Limb (tissue), 2 donors: ENCODE data around the gene HOXA7.
A peak's percentile ranks its signal among the peaks of the same experiment; 100 is the strongest.

Experiments
- DNase-seq, 2 donors: peaks; one replicate each; pipeline ENCODE4 v3.0.0-alpha.2; 2016; ENCODE audit errors: extremely low spot score in 2 of 2

The HOXA7 gene

GRCh38 chr7:27171637-27172314 is 15.3 kb upstream of the HOXA7 start:
- no peak for DNase-seq

DNA sequence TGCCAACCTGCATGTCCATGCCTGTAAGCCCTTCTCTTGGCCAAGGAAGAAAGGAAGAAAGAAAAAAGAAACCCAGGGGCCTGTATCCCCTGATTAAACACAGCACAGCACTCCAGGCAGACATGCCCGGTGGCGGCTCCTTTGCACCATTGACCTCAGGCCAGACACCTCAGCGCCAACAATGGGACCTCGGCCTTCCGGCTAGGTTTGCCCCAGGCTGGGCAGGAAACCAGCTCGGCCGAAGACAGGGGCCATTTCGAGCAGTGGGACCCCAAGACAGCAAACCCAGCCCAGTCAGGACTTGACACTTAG is 14.8 kb upstream of the HOXA7 start:
- DNase-seq = no peak

GRCh38 chr7:27170426-27171324 is 14.2 kb upstream of the HOXA7 start:
- no peak for DNase-seq

- DNase-seq = no peak
These were observed 13.4 kb upstream of the HOXA7 start for GRCh38 chr7:27169658-27170425.

DNA sequence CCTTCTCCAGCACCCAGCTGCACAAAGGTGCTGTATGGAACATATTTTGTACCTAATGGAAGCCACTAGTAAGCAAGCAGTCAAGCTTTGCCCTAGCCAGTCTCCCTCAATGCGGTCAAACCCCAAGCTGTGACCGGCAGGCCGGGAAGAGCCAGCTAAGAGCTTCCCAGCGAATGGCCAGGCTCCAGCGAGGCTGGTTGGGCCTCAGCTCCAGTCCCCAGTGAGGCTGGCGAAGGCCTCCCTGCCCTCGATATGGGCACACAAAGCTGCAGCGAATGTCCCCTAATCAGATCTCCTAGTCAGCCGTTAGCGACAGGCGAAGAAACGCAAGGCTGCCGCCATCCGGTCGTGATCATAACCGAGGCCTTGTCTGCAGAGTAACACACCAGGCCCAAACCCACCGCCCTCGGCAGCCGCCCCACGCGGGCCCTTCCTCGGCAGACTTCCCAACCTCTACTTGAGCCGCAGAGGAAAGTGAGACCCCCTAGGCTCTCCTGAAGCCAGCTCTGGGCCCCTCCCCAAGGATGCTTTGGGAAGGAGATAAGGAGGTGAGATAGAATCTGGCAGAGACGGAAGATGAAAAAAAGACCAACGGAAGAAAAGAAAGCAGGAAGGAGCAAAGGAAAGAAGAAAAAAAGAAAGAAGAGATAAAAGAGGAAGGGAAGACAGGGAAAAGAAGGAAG is 11.9 kb upstream of the HOXA7 start:
- DNase-seq = no peak

DNA sequence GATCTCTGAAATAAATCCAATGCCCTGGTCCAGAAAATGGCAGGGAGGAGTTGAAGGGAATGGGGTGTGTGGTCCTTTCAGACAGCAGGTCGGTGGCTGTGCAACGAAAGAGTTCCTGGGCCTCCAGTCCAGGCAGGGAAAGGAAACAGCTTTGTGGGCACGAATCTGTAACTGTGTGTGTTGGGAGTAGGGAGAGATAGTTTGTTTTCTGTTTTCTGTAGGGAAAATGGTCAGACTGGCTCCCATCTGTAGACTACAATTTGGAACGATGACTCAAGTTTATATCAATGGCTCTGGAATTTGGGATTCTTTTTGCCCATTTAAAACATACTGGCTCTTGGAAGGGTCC is 11.4 kb upstream of the HOXA7 start:
- DNase-seq = no peak

GRCh38 chr7:27166531-27167505 is 10.3 kb upstream of the HOXA7 start:
- DNase-seq = no peak

- no peak for DNase-seq
These were observed 9.6 kb upstream of the HOXA7 start for GRCh38 chr7:27165996-27166530.

DNA sequence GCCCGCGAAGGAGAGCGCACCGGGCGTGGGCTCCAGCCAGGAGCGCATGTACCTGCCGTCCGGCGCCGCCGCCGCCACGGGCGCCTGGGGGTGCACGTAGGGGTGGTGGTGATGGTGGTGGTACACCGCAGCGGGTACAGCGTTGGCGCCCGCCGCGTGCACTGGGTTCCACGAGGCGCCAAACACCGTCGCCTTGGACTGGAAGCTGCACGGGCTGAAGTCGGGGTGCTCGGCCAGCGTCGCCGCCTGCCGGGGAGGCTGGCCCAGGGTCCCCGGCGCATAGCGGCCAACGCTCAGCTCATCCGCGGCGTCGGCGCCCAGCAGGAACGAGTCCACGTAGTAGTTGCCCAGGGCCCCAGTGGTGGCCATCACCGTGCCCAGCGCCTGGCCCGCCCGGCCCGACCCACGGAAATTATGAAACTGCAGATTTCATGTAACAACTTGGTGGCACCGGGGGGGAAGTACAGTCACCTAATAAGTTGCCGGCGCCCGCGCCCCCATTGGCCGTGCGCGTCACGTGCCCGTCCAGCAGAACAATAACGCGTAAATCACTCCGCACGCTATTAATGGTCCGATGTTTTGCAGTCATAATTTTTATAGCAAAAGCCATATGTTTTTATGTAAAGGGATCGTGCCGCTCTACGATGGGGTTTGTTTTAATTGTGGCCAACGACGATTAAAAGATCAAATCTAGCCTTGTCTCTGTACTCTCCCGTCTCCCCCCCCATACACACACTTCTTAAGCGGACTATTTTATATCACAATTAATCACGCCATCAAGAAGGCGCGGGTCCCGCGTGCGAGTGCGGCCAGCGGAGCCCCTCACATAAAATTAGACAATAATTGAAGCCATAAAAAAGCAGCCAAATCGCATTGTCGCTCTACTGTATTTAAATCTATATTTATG is 8.9 kb upstream of the HOXA7 start, which contains the start of gene HOXA9:
TSS of gene HOXA9 (minus strand) at position 449 of the 907 bp plus-strand sequence. CDS start at position 369, 80 bp downstream.
- peak; percentile 90 to 92 for DNase-seq

DNA sequence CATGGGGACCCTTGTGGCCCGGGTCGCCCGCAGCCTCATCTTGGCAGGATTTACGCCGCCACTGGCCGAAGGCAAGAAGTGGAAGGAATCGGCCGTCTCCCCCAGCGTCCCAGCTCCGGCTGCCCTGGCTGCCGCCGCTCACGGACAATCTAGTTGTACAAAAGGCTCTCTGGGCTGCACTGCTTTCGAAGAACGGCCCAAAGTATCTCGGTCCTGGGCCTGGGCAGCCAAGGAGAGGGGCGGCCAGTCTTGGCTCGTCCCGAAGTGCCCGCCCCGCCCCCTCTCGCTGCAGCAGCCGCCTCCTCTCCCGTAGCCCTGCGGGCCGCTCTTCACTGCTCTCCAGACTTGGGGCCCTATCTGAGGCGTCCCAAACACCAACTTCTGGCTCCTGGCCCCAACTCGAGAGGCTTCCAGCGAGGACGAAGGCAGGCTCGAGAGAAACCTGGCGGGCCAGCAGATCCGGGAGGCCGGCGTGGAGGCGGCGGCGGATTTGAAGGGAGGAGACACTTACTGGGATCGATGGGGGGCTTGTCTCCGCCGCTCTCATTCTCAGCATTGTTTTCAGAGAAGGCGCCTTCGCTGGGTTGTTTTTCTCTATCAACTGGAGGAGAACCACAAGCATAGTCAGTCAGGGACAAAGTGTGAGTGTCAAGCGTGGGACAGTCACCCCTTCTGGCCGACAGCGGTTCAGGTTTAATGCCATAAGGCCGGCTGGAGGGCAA is 8.1 kb upstream of the HOXA7 start:
- DNase-seq = no peak

- no peak for DNase-seq
These were observed 7.5 kb upstream of the HOXA7 start for GRCh38 chr7:27164045-27164366.

DNA sequence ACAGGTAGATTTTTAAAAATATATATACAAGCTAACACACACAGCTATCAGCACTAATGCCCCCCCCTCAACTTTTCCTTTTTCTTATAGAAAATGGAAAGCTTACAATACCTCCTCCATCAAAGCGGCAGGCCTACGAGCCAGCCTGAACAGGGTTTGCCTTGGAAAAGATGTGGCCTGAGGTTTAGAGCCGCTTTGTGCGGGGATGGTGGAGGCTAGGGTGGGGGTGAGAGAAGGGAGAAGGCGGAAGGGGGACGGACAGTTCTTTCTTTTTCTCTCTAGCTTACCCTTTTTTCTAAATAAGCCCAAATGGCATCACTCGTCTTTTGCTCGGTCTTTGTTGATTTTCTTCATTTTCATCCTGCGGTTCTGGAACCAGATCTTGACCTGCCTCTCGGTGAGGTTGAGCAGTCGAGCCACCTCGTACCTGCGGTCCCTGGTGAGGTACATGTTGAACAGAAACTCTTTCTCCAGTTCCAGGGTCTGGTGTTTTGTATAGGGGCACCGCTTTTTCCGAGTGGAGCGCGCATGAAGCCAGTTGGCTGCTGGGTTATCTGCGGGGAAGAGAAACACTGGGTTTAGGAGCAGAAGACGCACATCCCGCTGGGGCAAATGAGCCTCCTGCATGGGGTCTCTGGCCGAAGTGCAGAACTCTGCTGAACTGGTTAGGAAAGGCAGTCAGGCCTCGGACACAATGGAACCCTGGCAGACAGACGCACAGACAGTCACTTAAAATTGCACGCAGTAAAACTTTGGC is 7.0 kb upstream of the HOXA7 start:
- DNase-seq = no peak

GRCh38 chr7:27162561-27163287 is 6.2 kb upstream of the HOXA7 start:
- DNase-seq = no peak

DNA sequence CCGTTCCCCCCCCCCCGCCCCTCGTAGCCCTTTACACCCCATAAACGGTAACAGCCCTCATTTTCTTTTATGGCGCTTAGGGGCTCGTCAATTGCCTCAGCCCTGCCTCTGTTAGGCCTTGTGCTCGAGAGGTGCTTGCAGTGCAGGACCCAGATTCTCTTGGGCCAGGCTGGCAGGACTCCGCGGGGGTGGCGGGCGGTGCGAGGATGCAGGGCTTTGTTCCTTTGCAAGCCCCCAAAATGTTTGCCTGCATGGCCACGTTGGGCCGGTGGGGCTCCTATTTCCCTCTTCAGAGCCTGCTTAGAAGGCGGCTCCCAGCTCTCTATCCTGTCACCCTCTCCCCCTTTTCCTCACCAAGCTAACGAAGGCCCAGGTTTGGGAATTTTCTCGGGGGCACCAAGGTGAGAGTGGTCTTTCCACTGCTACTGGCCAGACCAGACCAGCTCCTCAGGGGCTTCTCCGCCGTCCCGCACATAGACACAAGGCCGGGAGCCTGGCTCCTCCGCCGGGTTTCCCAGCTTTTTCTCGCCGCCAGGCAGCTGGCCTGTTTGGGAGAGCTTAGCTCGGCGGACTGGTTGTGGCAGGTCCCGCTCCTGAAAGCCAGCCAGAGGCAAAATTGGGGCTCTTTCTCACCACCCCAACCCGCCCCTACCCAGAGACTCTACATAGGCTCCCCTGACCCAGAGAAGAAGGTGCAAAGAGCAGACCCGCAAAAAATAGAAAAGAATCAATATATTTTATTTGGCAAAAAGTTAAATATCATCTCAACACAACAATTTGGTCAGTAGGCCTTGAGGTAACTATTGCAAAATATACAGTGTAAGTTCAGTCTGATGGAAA is 5.5 kb upstream of the HOXA7 start:
- no peak for DNase-seq

GRCh38 chr7:27161214-27161720 is 4.8 kb upstream of the HOXA7 start:
- DNase-seq = no peak
